ENCODE measurements around the gene TMEM59L. TPM values are rescaled to one million over a fixed set of nuclear protein-coding genes. Genes with fewer than 3 reads are reported as not detected.

TMEM59L gene
- total and polyA plus RNA-seq, 9 of the 15 experiments (the other 6 are each of a cell fraction or from before 2014, with no cell fraction given), result 0.37 TPM; not detected in 8

DNA sequence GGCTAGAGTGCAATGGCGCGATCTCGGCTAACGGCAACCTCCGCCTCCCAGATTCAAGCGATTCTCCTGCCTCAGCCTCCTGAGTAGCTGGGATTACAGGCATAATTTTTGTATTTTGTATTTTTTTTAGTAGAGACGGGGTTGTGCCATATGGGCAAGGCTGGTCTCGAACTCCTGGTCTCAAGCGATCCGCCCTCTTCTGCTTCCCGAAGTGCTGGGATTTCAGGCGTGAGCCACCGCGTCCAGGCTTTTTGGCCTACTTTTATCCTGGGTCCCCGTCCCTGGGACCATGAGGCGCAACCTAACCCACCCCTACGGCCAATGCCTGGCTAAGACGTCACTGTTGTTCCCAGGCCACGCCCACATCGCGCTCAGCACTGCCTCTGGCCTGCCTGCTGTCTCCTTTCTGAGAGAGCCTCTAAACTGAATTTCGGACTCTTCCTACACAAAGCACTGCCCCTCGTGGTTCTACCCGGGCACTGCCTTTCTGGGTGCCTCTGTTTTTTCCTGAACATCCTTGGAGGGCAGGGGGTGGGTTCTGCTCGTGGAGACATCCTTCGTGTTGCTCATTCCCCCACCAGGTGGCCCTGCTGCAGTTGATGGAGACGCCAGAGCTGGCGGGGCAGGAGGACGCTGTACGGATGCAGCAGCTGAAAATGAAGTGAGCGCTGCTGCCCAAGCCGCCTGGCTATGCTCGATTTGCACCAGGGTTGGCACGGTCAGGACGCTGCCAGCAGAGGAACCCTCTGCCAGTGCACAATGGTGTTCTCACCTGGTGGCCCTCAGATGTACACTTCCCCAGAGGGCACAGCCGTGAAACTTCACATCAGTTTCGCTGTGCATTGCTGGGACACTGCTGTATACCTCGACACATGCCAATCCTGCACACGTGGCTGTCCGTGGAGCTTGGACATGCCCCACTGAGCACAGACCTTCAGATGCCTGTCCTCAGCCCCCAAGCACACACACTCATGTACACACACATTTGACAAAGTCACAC lies 22.1 kb upstream of the TMEM59L start (continued):
- TF ChIP-seq TAF15 (IDR thresholded peaks at IDR 0.05; ENCODE audit: low read depth, low read length), result no peak
- peak; percentile 92 for TF ChIP-seq CTBP1 (IDR thresholded peaks at IDR 0.05; ENCODE audit: borderline replicate concordance)
- TF ChIP-seq, protein P1, sequence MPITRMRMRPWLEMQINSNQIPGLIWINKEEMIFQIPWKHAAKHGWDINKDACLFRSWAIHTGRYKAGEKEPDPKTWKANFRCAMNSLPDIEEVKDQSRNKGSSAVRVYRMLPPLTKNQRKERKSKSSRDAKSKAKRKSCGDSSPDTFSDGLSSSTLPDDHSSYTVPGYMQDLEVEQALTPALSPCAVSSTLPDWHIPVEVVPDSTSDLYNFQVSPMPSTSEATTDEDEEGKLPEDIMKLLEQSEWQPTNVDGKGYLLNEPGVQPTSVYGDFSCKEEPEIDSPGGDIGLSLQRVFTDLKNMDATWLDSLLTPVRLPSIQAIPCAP (CRISPR knock-in tag; IDR thresholded peaks at IDR 0.05; ENCODE audit: borderline replicate concordance), result no peak
- TF ChIP-seq, protein P2, sequence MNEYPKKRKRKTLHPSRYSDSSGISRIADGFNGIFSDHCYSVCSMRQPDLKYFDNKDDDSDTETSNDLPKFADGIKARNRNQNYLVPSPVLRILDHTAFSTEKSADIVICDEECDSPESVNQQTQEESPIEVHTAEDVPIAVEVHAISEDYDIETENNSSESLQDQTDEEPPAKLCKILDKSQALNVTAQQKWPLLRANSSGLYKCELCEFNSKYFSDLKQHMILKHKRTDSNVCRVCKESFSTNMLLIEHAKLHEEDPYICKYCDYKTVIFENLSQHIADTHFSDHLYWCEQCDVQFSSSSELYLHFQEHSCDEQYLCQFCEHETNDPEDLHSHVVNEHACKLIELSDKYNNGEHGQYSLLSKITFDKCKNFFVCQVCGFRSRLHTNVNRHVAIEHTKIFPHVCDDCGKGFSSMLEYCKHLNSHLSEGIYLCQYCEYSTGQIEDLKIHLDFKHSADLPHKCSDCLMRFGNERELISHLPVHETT (CRISPR knock-in tag; conservative IDR thresholded peaks at IDR 0.05 in 1 of 2, IDR thresholded peaks at IDR 0.05 in 1 of 2), result no peak
- peak; percentile 55; the same call in 1 of the 2 replicates for TF ChIP-seq ZBTB7A (IDR thresholded peaks at IDR 0.05; ENCODE audit: borderline replicate concordance, control insufficient read depth, low read depth, low read length)
- TF ChIP-seq HMG20B (CRISPR knock-in tag; IDR thresholded peaks at IDR 0.05), result no peak
- peak; percentile 16 for TF ChIP-seq EP400 (IDR thresholded peaks at IDR 0.05)
- TF ChIP-seq ATF7 (IDR thresholded peaks at IDR 0.05), result peak; percentile 86
- TF ChIP-seq HDAC2 (IDR thresholded peaks at IDR 0.05), result peak; percentile 56; the same call in 1 of the 2 replicates
- TF ChIP-seq, protein P3, sequence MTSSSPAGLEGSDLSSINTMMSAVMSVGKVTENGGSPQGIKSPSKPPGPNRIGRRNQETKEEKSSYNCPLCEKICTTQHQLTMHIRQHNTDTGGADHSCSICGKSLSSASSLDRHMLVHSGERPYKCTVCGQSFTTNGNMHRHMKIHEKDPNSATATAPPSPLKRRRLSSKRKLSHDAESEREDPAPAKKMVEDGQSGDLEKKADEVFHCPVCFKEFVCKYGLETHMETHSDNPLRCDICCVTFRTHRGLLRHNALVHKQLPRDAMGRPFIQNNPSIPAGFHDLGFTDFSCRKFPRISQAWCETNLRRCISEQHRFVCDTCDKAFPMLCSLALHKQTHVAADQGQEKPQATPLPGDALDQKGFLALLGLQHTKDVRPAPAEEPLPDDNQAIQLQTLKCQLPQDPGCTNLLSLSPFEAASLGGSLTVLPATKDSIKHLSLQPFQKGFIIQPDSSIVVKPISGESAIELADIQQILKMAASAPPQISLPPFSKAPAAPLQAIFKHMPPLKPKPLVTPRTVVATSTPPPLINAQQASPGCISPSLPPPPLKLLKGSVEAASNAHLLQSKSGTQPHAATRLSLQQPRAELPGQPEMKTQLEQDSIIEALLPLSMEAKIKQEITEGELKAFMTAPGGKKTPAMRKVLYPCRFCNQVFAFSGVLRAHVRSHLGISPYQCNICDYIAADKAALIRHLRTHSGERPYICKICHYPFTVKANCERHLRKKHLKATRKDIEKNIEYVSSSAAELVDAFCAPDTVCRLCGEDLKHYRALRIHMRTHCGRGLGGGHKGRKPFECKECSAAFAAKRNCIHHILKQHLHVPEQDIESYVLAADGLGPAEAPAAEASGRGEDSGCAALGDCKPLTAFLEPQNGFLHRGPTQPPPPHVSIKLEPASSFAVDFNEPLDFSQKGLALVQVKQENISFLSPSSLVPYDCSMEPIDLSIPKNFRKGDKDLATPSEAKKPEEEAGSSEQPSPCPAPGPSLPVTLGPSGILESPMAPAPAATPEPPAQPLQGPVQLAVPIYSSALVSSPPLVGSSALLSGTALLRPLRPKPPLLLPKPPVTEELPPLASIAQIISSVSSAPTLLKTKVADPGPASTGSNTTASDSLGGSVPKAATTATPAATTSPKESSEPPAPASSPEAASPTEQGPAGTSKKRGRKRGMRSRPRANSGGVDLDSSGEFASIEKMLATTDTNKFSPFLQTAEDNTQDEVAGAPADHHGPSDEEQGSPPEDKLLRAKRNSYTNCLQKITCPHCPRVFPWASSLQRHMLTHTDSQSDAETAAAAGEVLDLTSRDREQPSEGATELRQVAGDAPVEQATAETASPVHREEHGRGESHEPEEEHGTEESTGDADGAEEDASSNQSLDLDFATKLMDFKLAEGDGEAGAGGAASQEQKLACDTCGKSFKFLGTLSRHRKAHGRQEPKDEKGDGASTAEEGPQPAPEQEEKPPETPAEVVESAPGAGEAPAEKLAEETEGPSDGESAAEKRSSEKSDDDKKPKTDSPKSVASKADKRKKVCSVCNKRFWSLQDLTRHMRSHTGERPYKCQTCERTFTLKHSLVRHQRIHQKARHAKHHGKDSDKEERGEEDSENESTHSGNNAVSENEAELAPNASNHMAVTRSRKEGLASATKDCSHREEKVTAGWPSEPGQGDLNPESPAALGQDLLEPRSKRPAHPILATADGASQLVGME (CRISPR knock-in tag; IDR thresholded peaks at IDR 0.05), result 0 out of 2 replicates have a peak, but pooled peaks have one; percentile 19
- TF ChIP-seq SLC30A9 (CRISPR knock-in tag; IDR thresholded peaks at IDR 0.05), result no peak
- peak in 1 of 2 experiments; percentile 18; a peak in 1 of 4 replicates for TF ChIP-seq KDM1A (IDR thresholded peaks at IDR 0.05)
- no peak for TF ChIP-seq NR2F6 (CRISPR knock-in tag; IDR thresholded peaks at IDR 0.05)
- TF ChIP-seq RCOR1 (IDR thresholded peaks at IDR 0.05; ENCODE audit: borderline replicate concordance in 1 of 2, low read depth in 2 of 2, low read length in 2 of 2), result peak in 1 of 2 experiments; percentile 63; a peak in 2 of 4 replicates
- 0 out of 4 replicates have a peak, but pooled peaks of 1 of the 2 experiments have one; percentile 14 for TF ChIP-seq TEAD1 (CRISPR knock-in tag; IDR thresholded peaks at IDR 0.05)
- peak; percentile 79 for TF ChIP-seq MYC (IDR thresholded peaks at IDR 0.05; ENCODE audit: low read depth, low read length)
- TF ChIP-seq MYC (CRISPR knock-in tag; IDR thresholded peaks at IDR 0.05; ENCODE audit: borderline replicate concordance, low read depth), result no peak
- TF ChIP-seq EP300 (IDR thresholded peaks at IDR 0.05; ENCODE audit: low read length), result peak; percentile 13; the same call in 1 of the 2 replicates
- TF ChIP-seq COPS2 (conservative IDR thresholded peaks at IDR 0.05), result no peak
